ENCODE measurements around the gene SPCS2. TPM values are rescaled to one million over a fixed set of nuclear protein-coding genes. Genes with fewer than 3 reads are reported as not detected.

The SPCS2 gene
- polyA plus RNA-seq, 2 of the 4 experiments (the other 2 are of a cell fraction), result 233 to 391 TPM

DNA sequence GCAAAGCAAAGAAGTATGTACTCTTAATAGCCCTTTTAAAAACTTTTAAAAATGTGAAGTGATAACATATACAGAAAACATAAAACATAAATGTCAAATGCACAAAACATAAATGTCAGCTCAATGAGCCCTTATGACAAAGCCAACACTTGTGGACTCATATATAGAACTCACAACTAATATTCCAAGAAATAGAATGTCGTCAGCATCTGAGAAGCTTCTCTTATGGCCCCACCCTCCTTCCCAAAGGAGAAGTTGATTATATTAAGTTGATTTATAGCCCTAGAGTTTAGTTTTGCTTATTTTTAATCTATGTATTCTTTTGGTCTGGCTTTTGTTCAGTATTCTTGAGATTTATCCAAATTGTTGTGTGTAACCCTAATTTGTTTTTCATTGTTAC lies 53.5 kb downstream of the SPCS2 start:
- ChIA-PET CTCF (interaction anchor here (0.8 to 3.4 kb wide), 5 partner anchors 9 to 246 kb away, joined by 3 to 26 read pairs (median 4); no protein-coding TSS in a partner anchor), POLR2A (no interaction called here)
- no peak for DNase-seq (ENCODE audit: low read depth in 1 of 2, low spot score in 1 of 2)
- H3K9me3 ChIP-seq, result no peaks in the 10 kb centered on the region
- ATAC-seq, result no peak
- FAIRE-seq, result no peak
- no peaks in the 10 kb centered on the region for H3K4me1 ChIP-seq
- H3K27ac ChIP-seq, result no peak overlapping the region
- TF ChIP-seq SMC3 (IDR thresholded peaks at IDR 0.05), result no peak
- TF ChIP-seq KDM1A (IDR thresholded peaks at IDR 0.05; ENCODE audit: low read depth), result no peak
- TF ChIP-seq HMGXB4 (CRISPR knock-in tag; IDR thresholded peaks at IDR 0.05; ENCODE audit: borderline replicate concordance), result no peak
- TF ChIP-seq CBX2 (IDR thresholded peaks at IDR 0.05; ENCODE audit: borderline replicate concordance, low read depth), result no peak
- no peak for TF ChIP-seq ZC3H11A (IDR thresholded peaks at IDR 0.05)
- no peak for TF ChIP-seq JUN (IDR thresholded peaks at IDR 0.05)
- no peak for TF ChIP-seq HOXB13 (CRISPR knock-in tag; IDR thresholded peaks at IDR 0.05; ENCODE audit: low read depth)
- no peak for TF ChIP-seq BHLHE40 (IDR thresholded peaks at IDR 0.05; ENCODE audit: low read depth, low read length)
- TF ChIP-seq MAZ (IDR thresholded peaks at IDR 0.05; ENCODE audit: borderline replicate concordance, low read depth, low read length), result no peak
- TF ChIP-seq RFX5 (IDR thresholded peaks at IDR 0.05), result no peak
- TF ChIP-seq HEYL (CRISPR knock-in tag; IDR thresholded peaks at IDR 0.05), result no peak
- no peak for TF ChIP-seq SREBF2 (IDR thresholded peaks at IDR 0.05)
- no peak for TF ChIP-seq ZNF302 (CRISPR knock-in tag; IDR thresholded peaks at IDR 0.05)
- no peak for TF ChIP-seq MYC (IDR thresholded peaks at IDR 0.05; ENCODE audit: borderline replicate concordance, low read length)
- no peak for TF ChIP-seq EHF (CRISPR knock-in tag; IDR thresholded peaks at IDR 0.05)
- no peak for TF ChIP-seq NPAS2 (CRISPR knock-in tag; IDR thresholded peaks at IDR 0.05; ENCODE audit: borderline replicate concordance)
- no peak for TF ChIP-seq CHD4 (IDR thresholded peaks at IDR 0.05; ENCODE audit: borderline replicate concordance)
- H3K4me2 ChIP-seq, result no peak overlapping the region
- 93% methylated on average over 1 of the region's 1 CpG for WGBS (ENCODE audit: missing lambda C conversion rate)
- H3K4me3 ChIP-seq, result no peak overlapping the region

DNA sequence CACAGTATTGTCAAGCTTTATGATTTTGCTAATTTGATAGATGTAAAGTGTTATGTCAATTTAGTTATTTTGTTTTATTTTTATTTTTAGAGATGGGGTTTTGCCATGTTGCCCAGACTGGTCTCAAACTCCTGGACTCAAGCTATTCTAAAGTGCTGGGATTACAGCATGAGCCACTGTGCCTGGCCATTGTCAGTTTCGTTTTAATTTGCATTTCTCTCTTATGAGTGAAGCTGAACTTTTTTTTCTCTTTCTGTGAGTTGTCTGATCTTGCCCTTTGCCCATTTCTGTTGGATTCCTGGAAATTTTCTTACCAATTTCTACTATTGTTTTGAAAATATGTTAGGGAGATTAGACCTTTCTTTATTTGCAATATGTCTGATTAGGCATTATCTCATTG lies 55.1 kb downstream of the SPCS2 start:
- ATAC-seq, result no peak
- no peak overlapping the region for H3K4me2 ChIP-seq
- WGBS (ENCODE audit: missing lambda C conversion rate), result 29% methylated on average over 1 of the region's 1 CpG
- ChIA-PET CTCF (interaction anchor here (1.2 to 3.4 kb wide), 3 partner anchors 16 to 237 kb away, joined by 3 to 26 read pairs (median 7); partner anchors contain the start of genes NEU3 and TPBGL), POLR2A (no interaction called here)
- H3K27ac ChIP-seq, result no peak overlapping the region
- DNase-seq (ENCODE audit: low read depth in 1 of 2, low spot score in 1 of 2), result no peak
- no peak overlapping the region for H3K4me3 ChIP-seq
- FAIRE-seq, result no peak
- TF ChIP-seq TP53 (CRISPR knock-in tag; IDR thresholded peaks at IDR 0.05), result no peak
- no peak for TF ChIP-seq MAZ (IDR thresholded peaks at IDR 0.05; ENCODE audit: borderline replicate concordance, low read depth, low read length)
- no peak for TF ChIP-seq RCOR1 (IDR thresholded peaks at IDR 0.05; ENCODE audit: low read depth, low read length)
- no peak for TF ChIP-seq RNF2 (IDR thresholded peaks at IDR 0.05; ENCODE audit: borderline replicate concordance, low read depth)
- TF ChIP-seq ZSCAN20 (CRISPR knock-in tag; IDR thresholded peaks at IDR 0.05), result no peak
- no peak for TF ChIP-seq HOXB13 (CRISPR knock-in tag; IDR thresholded peaks at IDR 0.05; ENCODE audit: low read depth)
- TF ChIP-seq HOXA7 (CRISPR knock-in tag; IDR thresholded peaks at IDR 0.05), result no peak
- no peak for TF ChIP-seq EHMT2 (IDR thresholded peaks at IDR 0.05; ENCODE audit: low read depth)
- no peak for TF ChIP-seq POLR2A (IDR thresholded peaks at IDR 0.05; ENCODE audit: low read length)
- TF ChIP-seq ZC3H11A (IDR thresholded peaks at IDR 0.05), result no peak
- TF ChIP-seq JUN (IDR thresholded peaks at IDR 0.05), result no peak
- no peak for TF ChIP-seq TFCP2L1 (CRISPR knock-in tag; IDR thresholded peaks at IDR 0.05)
- TF ChIP-seq NPAS2 (CRISPR knock-in tag; IDR thresholded peaks at IDR 0.05; ENCODE audit: borderline replicate concordance), result no peak
- TF ChIP-seq FOSL2 (IDR thresholded peaks at IDR 0.05), result no peak
- TF ChIP-seq FOSL2 (CRISPR knock-in tag; IDR thresholded peaks at IDR 0.05), result no peak
- no peak for TF ChIP-seq EP300 (IDR thresholded peaks at IDR 0.05)
- TF ChIP-seq, protein P1, sequence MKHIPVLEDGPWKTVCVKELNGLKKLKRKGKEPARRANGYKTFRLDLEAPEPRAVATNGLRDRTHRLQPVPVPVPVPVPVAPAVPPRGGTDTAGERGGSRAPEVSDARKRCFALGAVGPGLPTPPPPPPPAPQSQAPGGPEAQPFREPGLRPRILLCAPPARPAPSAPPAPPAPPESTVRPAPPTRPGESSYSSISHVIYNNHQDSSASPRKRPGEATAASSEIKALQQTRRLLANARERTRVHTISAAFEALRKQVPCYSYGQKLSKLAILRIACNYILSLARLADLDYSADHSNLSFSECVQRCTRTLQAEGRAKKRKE (CRISPR knock-in tag; IDR thresholded peaks at IDR 0.05; ENCODE audit: low read depth), result no peak
- TF ChIP-seq CBX2 (IDR thresholded peaks at IDR 0.05; ENCODE audit: borderline replicate concordance, low read depth), result no peak
- no peaks in the 10 kb centered on the region for H3K4me1 ChIP-seq
- no peaks in the 10 kb centered on the region for H3K9me3 ChIP-seq
